Measurements from ENCODE around the gene PCGF1.

Gene PCGF1

GRCh38 chr2:74502147-74502719 is 5.3 kb downstream of the PCGF1 start:
- no peak for ATAC-seq
- no peak for TF ChIP-seq SNAI2 (CRISPR knock-in tag; IDR thresholded peaks at IDR 0.05)
- TF ChIP-seq ZFP3 (CRISPR knock-in tag; IDR thresholded peaks at IDR 0.05): no peak
- TF ChIP-seq ZC3H10 (CRISPR knock-in tag; IDR thresholded peaks at IDR 0.05): no peak
- TF ChIP-seq OSR1 (CRISPR knock-in tag; IDR thresholded peaks at IDR 0.05): no peak
- TF ChIP-seq ZFP30 (CRISPR knock-in tag; IDR thresholded peaks at IDR 0.05): no peak
- no peak for TF ChIP-seq TCF4 (CRISPR knock-in tag; IDR thresholded peaks at IDR 0.05; ENCODE audit: borderline replicate concordance)
- TF ChIP-seq TSHZ2 (CRISPR knock-in tag; IDR thresholded peaks at IDR 0.05): no peak
- TF ChIP-seq ZNF565 (CRISPR knock-in tag; conservative IDR thresholded peaks at IDR 0.05; ENCODE audit: low read depth): no peak
- no peak for TF ChIP-seq ZNF70 (CRISPR knock-in tag; IDR thresholded peaks at IDR 0.05)
- TF ChIP-seq ESRRG (CRISPR knock-in tag; IDR thresholded peaks at IDR 0.05): no peak
- no peak for TF ChIP-seq CREB5 (CRISPR knock-in tag; IDR thresholded peaks at IDR 0.05; ENCODE audit: low read depth)
- TF ChIP-seq RARB (CRISPR knock-in tag; IDR thresholded peaks at IDR 0.05): no peak
- TF ChIP-seq PATZ1 (CRISPR knock-in tag; IDR thresholded peaks at IDR 0.05; ENCODE audit: borderline replicate concordance): no peak
- no peak for TF ChIP-seq GLIS3 (CRISPR knock-in tag; IDR thresholded peaks at IDR 0.05)
- TF ChIP-seq PPARA (CRISPR knock-in tag; IDR thresholded peaks at IDR 0.05; ENCODE audit: borderline replicate concordance): no peak
- no peak for TF ChIP-seq ARNTL (CRISPR knock-in tag; IDR thresholded peaks at IDR 0.05; ENCODE audit: borderline replicate concordance, low read depth)
- no peak for TF ChIP-seq ZNF8 (CRISPR knock-in tag; IDR thresholded peaks at IDR 0.05)
- TF ChIP-seq CSRNP3 (CRISPR knock-in tag; IDR thresholded peaks at IDR 0.05): no peak

- ATAC-seq: no peak
- TF ChIP-seq TSHZ2 (CRISPR knock-in tag; IDR thresholded peaks at IDR 0.05): no peak
- TF ChIP-seq ZNF70 (CRISPR knock-in tag; IDR thresholded peaks at IDR 0.05): peak; percentile 77
Observed at GRCh38 chr2:74501335-74502071, 6.0 kb downstream of the PCGF1 start.

GRCh38 chr2:74500578-74500946 is 6.9 kb downstream of the PCGF1 start:
- TF ChIP-seq ZFP3 (CRISPR knock-in tag; IDR thresholded peaks at IDR 0.05) (no peak), CSDC2 (CRISPR knock-in tag; IDR thresholded peaks at IDR 0.05) (no peak)
- ATAC-seq: no peak

Measured in SK-N-SH treated with all-trans-retinoic acid at 6 μM for 48 hours (cell line).